ENCODE measurements around the gene LPGAT1. TPM values are rescaled to one million over a fixed set of nuclear protein-coding genes. Genes with fewer than 3 reads are reported as not detected.

LPGAT1 gene
- total RNA-seq, 1 experiment from 2014 or later: 50.6 TPM

DNA sequence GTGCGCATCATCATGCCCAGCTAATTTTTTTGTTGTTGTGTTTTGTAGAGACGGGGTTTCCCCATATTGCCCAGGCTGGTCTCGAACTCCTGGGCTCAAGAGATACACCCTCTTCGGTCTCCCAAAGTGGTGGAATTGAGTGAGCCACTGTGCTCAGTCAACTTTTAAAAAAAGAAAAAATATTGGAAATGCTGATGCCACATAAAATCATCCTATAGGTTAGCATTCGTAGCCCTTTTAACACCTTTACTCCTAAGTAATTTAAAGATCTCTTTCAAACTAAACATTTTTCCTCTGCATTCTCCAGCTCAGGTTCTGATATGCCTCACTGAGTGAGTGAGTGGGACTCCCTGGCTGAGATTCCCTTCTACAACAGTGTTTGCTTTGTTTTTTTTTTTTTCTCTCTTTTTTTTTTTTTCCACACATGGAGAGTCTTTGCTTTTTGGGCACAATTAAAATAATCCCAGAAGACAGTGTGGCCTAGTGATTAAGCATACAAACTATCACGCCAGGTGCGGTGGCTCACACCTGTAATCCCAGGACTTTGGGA lies 74.0 kb downstream of the LPGAT1 start:
- ChIA-PET POLR2A (no interaction called here), CTCF (no interaction called here), RAD21 (ENCODE audit: low non-redundant PET in 1 of 2, low total read pairs in 2 of 2, uncharacterized antibody in 2 of 2, unreplicated experiment in 2 of 2) (no interaction called here)
- DNase-seq (ENCODE audit: low read depth, low spot score) (no peak), ATAC-seq (no peak)
- H2AFZ ChIP-seq (ENCODE audit: low read depth, low read length, poor library complexity, severe bottlenecking): no peak overlapping the region
- no peaks in the 10 kb centered on the region for H3K27me3 ChIP-seq (ENCODE audit: insufficient read depth, low read length)
- H3K27ac ChIP-seq (ENCODE audit: low read depth, low read length): no peak overlapping the region
- no peak overlapping the region for H3K9ac ChIP-seq (ENCODE audit: low read length)
- no TSS peak for BruUV-seq (replicated peaks)
- no peaks in the 10 kb centered on the region for H3K79me2 ChIP-seq (ENCODE audit: insufficient read depth, low read length)
- no peaks in the 10 kb centered on the region for H4K20me1 ChIP-seq (ENCODE audit: insufficient read depth)
- no peaks in the 10 kb centered on the region for H3K36me3 ChIP-seq (ENCODE audit: control insufficient read depth in 1 of 2, insufficient read depth in 2 of 2, low read length in 2 of 2)
- no peak overlapping the region for H3K4me2 ChIP-seq (ENCODE audit: low read length)
- no peaks in the 10 kb centered on the region for H3K9me2 ChIP-seq (ENCODE audit: insufficient read depth)
- intact Hi-C loops (cut with micrococcal nuclease): no loop called here
- no peaks in the 10 kb centered on the region for H3K9me3 ChIP-seq (ENCODE audit: control insufficient read depth in 1 of 2, insufficient read depth in 1 of 2, low read depth in 1 of 2, low read length in 2 of 2)
- TF ChIP-seq ZNF274 (IDR thresholded peaks at IDR 0.05; ENCODE audit: low read depth, low read length): no peak
- no peak for TF ChIP-seq SRF (IDR thresholded peaks at IDR 0.05; ENCODE audit: low read depth)
- TF ChIP-seq, protein P1, sequence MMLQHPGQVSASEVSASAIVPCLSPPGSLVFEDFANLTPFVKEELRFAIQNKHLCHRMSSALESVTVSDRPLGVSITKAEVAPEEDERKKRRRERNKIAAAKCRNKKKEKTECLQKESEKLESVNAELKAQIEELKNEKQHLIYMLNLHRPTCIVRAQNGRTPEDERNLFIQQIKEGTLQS (IDR thresholded peaks at IDR 0.05): no peak
- no peak for TF ChIP-seq CEBPB (IDR thresholded peaks at IDR 0.05; ENCODE audit: low read depth)
- no peak for TF ChIP-seq EZH2 (IDR thresholded peaks at IDR 0.05)
- TF ChIP-seq FOSL1 (IDR thresholded peaks at IDR 0.05; ENCODE audit: low read depth): no peak
- TF ChIP-seq ZBTB33 (IDR thresholded peaks at IDR 0.05; ENCODE audit: extremely low read depth, insufficient replicate concordance, low read length): no peak
- no peak for TF ChIP-seq EZH2phosphoT487 (IDR thresholded peaks at IDR 0.05; ENCODE audit: borderline replicate concordance)
- no peak for TF ChIP-seq SP1 (IDR thresholded peaks at IDR 0.05; ENCODE audit: low read depth)
- TF ChIP-seq TCF7L2 (IDR thresholded peaks at IDR 0.05; ENCODE audit: borderline replicate concordance, extremely low read depth, insufficient read depth, insufficient read length): no peak
- no peak for TF ChIP-seq SIN3A (IDR thresholded peaks at IDR 0.05; ENCODE audit: low read depth)
- TF ChIP-seq, protein P2, sequence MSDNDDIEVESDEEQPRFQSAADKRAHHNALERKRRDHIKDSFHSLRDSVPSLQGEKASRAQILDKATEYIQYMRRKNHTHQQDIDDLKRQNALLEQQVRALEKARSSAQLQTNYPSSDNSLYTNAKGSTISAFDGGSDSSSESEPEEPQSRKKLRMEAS (IDR thresholded peaks at IDR 0.05): no peak
- TF ChIP-seq ZFX (IDR thresholded peaks at IDR 0.05): no peak
- no peak overlapping the region for H3K4me3 ChIP-seq (replicated peaks in 1 of 2; ENCODE audit: low read depth in 1 of 2, low read length in 2 of 2)
- H3K4me1 ChIP-seq (ENCODE audit: control insufficient read depth in 1 of 2, insufficient read depth in 2 of 2, low read length in 2 of 2): no peaks in the 10 kb centered on the region

Measured in HCT116 (cell line).